ENCODE measurements around the gene PRPF19. TPM values are rescaled to one million over a fixed set of nuclear protein-coding genes. Genes with fewer than 3 reads are reported as not detected.

PRPF19 gene
- total RNA-seq, 2 experiments from 2014 or later, result 120 to 153 TPM

DNA sequence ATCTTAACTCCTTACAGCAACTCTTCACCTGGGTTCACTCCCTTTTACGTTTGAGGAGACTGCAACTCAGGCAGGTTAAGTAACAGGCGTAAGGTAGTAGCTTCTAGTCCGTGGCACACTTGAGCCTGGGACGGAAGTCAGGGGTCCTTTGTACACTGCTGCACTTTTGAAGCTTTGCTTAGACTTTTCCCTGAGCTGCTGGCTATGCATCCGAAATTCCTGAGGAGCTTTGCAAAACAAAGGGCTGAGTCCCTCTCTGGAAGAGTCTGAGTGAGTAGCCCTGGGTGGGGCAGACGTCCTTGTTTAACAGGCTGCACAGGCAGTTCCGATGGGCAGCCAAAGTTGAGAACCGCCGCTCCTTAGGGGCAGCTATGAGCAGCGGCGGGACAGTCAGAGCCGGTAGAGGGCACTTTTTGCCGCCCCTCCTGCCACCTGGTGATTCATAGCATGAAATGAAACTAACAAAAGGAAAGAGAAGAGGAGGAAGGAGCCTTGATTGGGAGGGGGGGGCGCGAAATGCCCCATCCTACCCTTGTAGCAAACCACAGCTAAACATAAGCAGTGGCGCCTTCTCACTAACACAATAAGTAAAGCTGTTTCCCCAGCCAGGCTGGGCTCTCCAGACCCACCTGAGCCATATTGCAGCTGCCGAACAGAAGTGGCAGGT lies 9.0 kb upstream of the PRPF19 start:
- no peaks in the 10 kb centered on the region for H3K9me2 ChIP-seq (ENCODE audit: insufficient read depth, low read length)
- peaks cover 57% of the 10 kb centered on the region for H3K79me2 ChIP-seq (ENCODE audit: insufficient read depth, low read depth, low read length)
- DNase-seq (ENCODE audit: low spot score), result peak; percentile 87
- TF ChIP-seq, protein P1, sequence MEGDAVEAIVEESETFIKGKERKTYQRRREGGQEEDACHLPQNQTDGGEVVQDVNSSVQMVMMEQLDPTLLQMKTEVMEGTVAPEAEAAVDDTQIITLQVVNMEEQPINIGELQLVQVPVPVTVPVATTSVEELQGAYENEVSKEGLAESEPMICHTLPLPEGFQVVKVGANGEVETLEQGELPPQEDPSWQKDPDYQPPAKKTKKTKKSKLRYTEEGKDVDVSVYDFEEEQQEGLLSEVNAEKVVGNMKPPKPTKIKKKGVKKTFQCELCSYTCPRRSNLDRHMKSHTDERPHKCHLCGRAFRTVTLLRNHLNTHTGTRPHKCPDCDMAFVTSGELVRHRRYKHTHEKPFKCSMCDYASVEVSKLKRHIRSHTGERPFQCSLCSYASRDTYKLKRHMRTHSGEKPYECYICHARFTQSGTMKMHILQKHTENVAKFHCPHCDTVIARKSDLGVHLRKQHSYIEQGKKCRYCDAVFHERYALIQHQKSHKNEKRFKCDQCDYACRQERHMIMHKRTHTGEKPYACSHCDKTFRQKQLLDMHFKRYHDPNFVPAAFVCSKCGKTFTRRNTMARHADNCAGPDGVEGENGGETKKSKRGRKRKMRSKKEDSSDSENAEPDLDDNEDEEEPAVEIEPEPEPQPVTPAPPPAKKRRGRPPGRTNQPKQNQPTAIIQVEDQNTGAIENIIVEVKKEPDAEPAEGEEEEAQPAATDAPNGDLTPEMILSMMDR (conservative IDR thresholded peaks at IDR 0.05; ENCODE audit: low read length), result peak; percentile 82
- no peak for TF ChIP-seq EZH2phosphoT487 (IDR thresholded peaks at IDR 0.05; ENCODE audit: borderline replicate concordance, low read depth, low read length)
- CTCF ChIA-PET (ENCODE audit: unreplicated experiment), result interaction anchor here (0.5 to 3.0 kb wide), 8 partner anchors 10 to 73 kb away, joined by 3 to 17 read pairs (median 4); no protein-coding TSS in a partner anchor
- H3K27ac ChIP-seq (ENCODE audit: low read depth, low read length, poor library complexity, severe bottlenecking), result peak overlapping the region; percentile 82
- H4K20me1 ChIP-seq (ENCODE audit: insufficient read depth, low read length), result peaks cover 13% of the 10 kb centered on the region; the same call in 1 of the 2 replicates
- H3K4me3 ChIP-seq (ENCODE audit: low read depth, low read length, poor library complexity, severe bottlenecking), result peak overlapping the region; percentile 83
- intact Hi-C loops (cut with micrococcal nuclease; ENCODE audit: unreplicated experiment), result loop anchor here (1.0 to 2.0 kb wide), 4 partner anchors 10 to 245 kb away; partner anchors contain the start of genes SLC15A3 and VPS37C
- POLR2A ChIA-PET, result interaction anchor here (0.5 to 3.4 kb wide), 15 partner anchors 8 to 1684 kb away, joined by 3 to 21 read pairs (median 3); partner anchors contain the start of gene TMEM132A
- BruUV-seq (replicated peaks), result no TSS peak
- H3K4me2 ChIP-seq (ENCODE audit: low read length), result peak overlapping the region; percentile 77
- peaks cover 6% of the 10 kb centered on the region; the same call in 1 of the 2 replicates for H3K9me3 ChIP-seq (ENCODE audit: low read length)
- peak overlapping the region; percentile 5; the same call in 1 of the 2 replicates for H2AFZ ChIP-seq (ENCODE audit: low read length)
- peaks cover 65% of the 10 kb centered on the region for H3K4me1 ChIP-seq (ENCODE audit: insufficient read depth, low read length, poor library complexity, severe bottlenecking)
- peaks cover 45% of the 10 kb centered on the region for H3K36me3 ChIP-seq (ENCODE audit: insufficient read depth, low read length)

DNA sequence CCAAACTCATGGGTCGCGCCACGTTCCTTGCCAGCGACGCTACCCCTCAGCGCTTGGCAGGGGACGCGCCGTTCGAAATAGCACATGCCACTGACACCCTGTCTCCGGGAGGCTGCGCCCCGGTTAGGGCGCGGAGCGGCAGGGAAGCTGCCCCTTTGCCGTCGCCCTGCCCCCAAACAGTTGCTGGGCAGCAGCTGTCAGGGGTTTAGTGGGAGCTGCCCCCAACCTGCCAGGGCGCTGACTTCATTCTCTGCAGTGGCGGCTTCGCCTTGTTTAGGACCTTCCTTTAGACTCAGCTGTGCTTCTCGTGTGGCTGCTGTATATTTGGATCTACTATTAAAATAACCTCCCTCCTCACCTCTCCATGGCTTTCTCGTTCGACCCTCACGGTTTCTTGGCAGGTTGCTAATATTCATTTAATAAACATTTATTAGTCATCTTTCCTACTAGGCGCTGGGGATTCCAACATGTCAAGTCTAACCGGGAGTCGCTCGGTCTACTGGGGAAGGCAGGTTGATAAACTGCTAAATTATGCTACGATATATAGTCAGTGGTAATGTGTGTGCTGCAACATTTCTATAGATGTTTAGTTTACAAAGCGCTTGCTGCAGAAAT lies 8.4 kb upstream of the PRPF19 start:
- Histone ChIP-seq H3K4me1 (ENCODE audit: insufficient read depth, low read length, poor library complexity, severe bottlenecking) (peaks cover 72% of the 10 kb centered on the region), H3K79me2 (ENCODE audit: insufficient read depth, low read depth, low read length) (peaks cover 57% of the 10 kb centered on the region), H3K4me3 (ENCODE audit: low read depth, low read length, poor library complexity, severe bottlenecking) (peak overlapping the region; percentile 83), H4K20me1 (ENCODE audit: insufficient read depth, low read length) (peaks cover 13% of the 10 kb centered on the region; the same call in 1 of the 2 replicates), H3K27ac (ENCODE audit: low read depth, low read length, poor library complexity, severe bottlenecking) (peak overlapping the region; percentile 82), H3K9me2 (ENCODE audit: insufficient read depth, low read length) (no peaks in the 10 kb centered on the region), H3K9me3 (ENCODE audit: low read length) (peaks cover 11% of the 10 kb centered on the region; the same call in 1 of the 2 replicates), H2AFZ (ENCODE audit: low read length) (peak overlapping the region; percentile 5; the same call in 1 of the 2 replicates), H3K36me3 (ENCODE audit: insufficient read depth, low read length) (peaks cover 39% of the 10 kb centered on the region), H3K4me2 (ENCODE audit: low read length) (peak overlapping the region; percentile 77)
- ChIA-PET CTCF (ENCODE audit: unreplicated experiment) (interaction anchor here (0.5 to 3.0 kb wide), 5 partner anchors 10 to 72 kb away, joined by 3 to 17 read pairs (median 3); no protein-coding TSS in a partner anchor), POLR2A (interaction anchor here (0.7 to 3.4 kb wide), 14 partner anchors 9 to 364 kb away, joined by 3 to 21 read pairs (median 4); partner anchors contain the start of gene TMEM132A)
- DNase-seq (ENCODE audit: low spot score), result peak; percentile 54
- no TSS peak for BruUV-seq (replicated peaks)
- intact Hi-C loops (cut with micrococcal nuclease; ENCODE audit: unreplicated experiment), result loop anchor here (1.0 to 2.0 kb wide), 4 partner anchors 11 to 246 kb away; partner anchors contain the start of genes SLC15A3 and VPS37C
- TF ChIP-seq, protein P1 (conservative IDR thresholded peaks at IDR 0.05; ENCODE audit: low read length), result no peak
- no peak for TF ChIP-seq EZH2phosphoT487 (IDR thresholded peaks at IDR 0.05; ENCODE audit: borderline replicate concordance, low read depth, low read length)

Data from OCI-LY7 (cell line).